ENCODE data around the gene SIT1.

GRCh38 chr9:35685506-35685905, 34.8 kb upstream of the SIT1 start:
- no peak for TF ChIP-seq CTCF (conservative IDR thresholded peaks at IDR 0.05; ENCODE audit: low read length)
- TF ChIP-seq EZH2phosphoT487 (IDR thresholded peaks at IDR 0.05; ENCODE audit: borderline replicate concordance): no peak
